T-cell (primary cell): ENCODE measurements around the gene UNKL. TPM values are rescaled to one million over a fixed set of nuclear protein-coding genes. Genes with fewer than 3 reads are reported as not detected.
A peak's percentile ranks its signal among the peaks of the same experiment; 100 is the strongest.

Experiments
- ATAC-seq, 4 experiments: fragments of 200-7000 bp in 3 of 4; fragments of 150-1000 bp in 1 of 4; cut with Tn5 transposase; replicated peaks in 1 of 4; 1 replicate in 3 of 4; 2 replicates in 1 of 4; pipeline ENCODE4 v1.10.0; 2021; ENCODE audit warnings: moderate library complexity in 3 of 4, mild to moderate bottlenecking in 2 of 4, moderate number of reproducible peaks in 1 of 4
- CTCF ChIA-PET, 2 donors: fragments of 300-600 bp; sonication (Branson Sonifier 250); formaldehyde crosslinking; loops; one replicate each; lab custom pipeline; 2022; ENCODE audit warnings: antibody characterized with exemption in 2 of 2; lab: Charles Lee
- POLR2A ChIA-PET, 2 donors: fragments of 300-600 bp; sonication (Branson Sonifier 250); formaldehyde crosslinking; loops; one replicate each; lab custom pipeline; 2022; ENCODE audit warnings: antibody characterized with exemption in 2 of 2; lab: Charles Lee
- DNase-seq, 35 experiments: peaks; one replicate each; pipeline versions ENCODE4 v3.0.0 to v3.0.0-alpha.2; 2013 to 2023
- H3K27ac ChIP-seq: one replicate; pipeline ENCODE4 v1.5.1; 2013; ENCODE audit warnings: low read length
- H3K27me3 ChIP-seq, 2 experiments: replicated peaks in 1 of 2; 1 replicate in 1 of 2; 2 replicates in 1 of 2; pipeline versions ENCODE4 v1.6.1 to v1.7.0; 2013; ENCODE audit warnings: low read length in 1 of 2, mixed read lengths in 1 of 2; ENCODE audit not compliant: control insufficient read depth in 2 of 2, insufficient read depth in 2 of 2; ENCODE audit errors: extremely low read depth in 1 of 2
- H3K36me3 ChIP-seq, 2 donors: 1 replicate in 1 of 2; 2 replicates in 1 of 2; pipeline versions ENCODE4 v1.6.1 to v1.7.0; 2013; ENCODE audit warnings: low read length in 1 of 2; ENCODE audit not compliant: control insufficient read depth in 2 of 2, insufficient read depth in 1 of 2; ENCODE audit errors: extremely low read depth in 1 of 2
- H3K4me1 ChIP-seq, 2 experiments: 1 replicate in 1 of 2; 2 replicates in 1 of 2; pipeline versions ENCODE4 v1.6.1 to v1.7.0; 2013; ENCODE audit warnings: low read length in 2 of 2, mixed read lengths in 1 of 2; ENCODE audit not compliant: insufficient read depth in 2 of 2, control insufficient read depth in 1 of 2; ENCODE audit errors: extremely low read depth in 1 of 2
- H3K4me3 ChIP-seq, 2 donors: 1 replicate in 1 of 2; 2 replicates in 1 of 2; pipeline versions ENCODE4 v1.5.1 to v1.7.0; 2013; ENCODE audit warnings: mild to moderate bottlenecking in 2 of 2, low read length in 1 of 2, moderate library complexity in 1 of 2; ENCODE audit not compliant: control insufficient read depth in 1 of 2; ENCODE audit errors: extremely low read depth in 1 of 2
- H3K9me3 ChIP-seq: 2 replicates; pipeline ENCODE4 v1.7.0; 2013
- H3K27ac Mint-ChIP-seq, 2 donors: one replicate each; pipeline ENCODE4 v1.8.0; 2020 to 2021; ENCODE audit warnings: mild to moderate bottlenecking in 2 of 2, mixed read lengths in 2 of 2
- H3K27me3 Mint-ChIP-seq, 2 donors: one replicate each; pipeline ENCODE4 v1.8.0; 2021 to 2022; ENCODE audit warnings: mixed read lengths in 2 of 2
- H3K36me3 Mint-ChIP-seq: one replicate; pipeline ENCODE4 v1.8.0; 2021; ENCODE audit warnings: mixed read lengths
- H3K4me1 Mint-ChIP-seq, 3 donors: one replicate each; pipeline ENCODE4 v1.8.0; 2020 to 2022; ENCODE audit warnings: mixed read lengths in 3 of 3, mild to moderate bottlenecking in 1 of 3
- H3K4me3 Mint-ChIP-seq, 3 donors: one replicate each; pipeline ENCODE4 v1.8.0; 2020 to 2022; ENCODE audit warnings: mild to moderate bottlenecking in 3 of 3, mixed read lengths in 3 of 3, moderate library complexity in 3 of 3
- H3K9me3 Mint-ChIP-seq, 3 donors: one replicate each; pipeline ENCODE4 v1.8.0; 2020 to 2022; ENCODE audit warnings: mixed read lengths in 3 of 3
- WGBS: methylation state at CpG from one replicate; pipeline ENCODE4 v1.1.5; 2013; ENCODE audit warnings: missing lambda C conversion rate; ENCODE audit not compliant: insufficient coverage; 5-methylcytosine and 5-hydroxymethylcytosine counted together
- total RNA-seq, 35 experiments: library from RNA in 6 of 35; stranded (reverse) in 6 of 35; fragments of 120-200 nt in 1 of 35; gene quantifications; one replicate each; pipeline versions ENCODE4 v1.2.1 to v1.2.4 and lab custom pipeline; 2013 to 2026

Gene UNKL
- total RNA-seq, 5 donors from 2014 or later (not counting 1 experiment from before 2014, with no cell fraction given), result 85.3 to 131 (median 113) TPM

DNA sequence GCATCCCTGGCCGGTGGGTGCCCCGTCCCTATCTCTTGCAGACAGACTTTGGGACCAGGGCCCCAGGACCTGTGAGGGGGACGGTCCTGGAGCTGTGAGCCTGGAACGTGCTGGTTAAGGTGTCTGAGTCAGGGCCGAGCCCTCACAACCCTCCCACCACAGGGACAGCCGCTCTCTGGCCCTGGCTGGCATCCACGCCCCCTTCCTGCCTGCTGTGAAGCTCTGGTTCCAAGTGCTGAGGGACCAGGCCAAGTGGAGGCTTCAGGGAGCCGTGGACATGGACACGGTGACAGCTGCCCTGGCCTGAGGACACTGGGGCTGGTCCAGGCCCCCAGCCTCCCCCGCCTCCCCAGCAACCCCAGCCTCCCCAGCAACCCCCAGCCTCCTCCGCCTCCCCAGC is 69.4 kb downstream of the UNKL start:
- H3K27ac ChIP-seq, result no peak overlapping the region
- ChIA-PET POLR2A (no interaction called here), CTCF (no interaction called here)
- no peaks in the 10 kb centered on the region for H3K27me3 Mint-ChIP-seq
- H3K36me3 Mint-ChIP-seq, result no peaks in the 10 kb centered on the region
- no peak overlapping the region for H3K4me3 Mint-ChIP-seq
- no peaks in the 10 kb centered on the region for H3K9me3 Mint-ChIP-seq
- no peak for DNase-seq
- H3K4me1 ChIP-seq, result peaks cover 5 to 38% of the 10 kb centered on the region in 2 experiments
- H3K4me3 ChIP-seq, result no peak overlapping the region
- no peaks in the 10 kb centered on the region for H3K9me3 ChIP-seq
- H3K36me3 ChIP-seq, result peaks cover 0 to 22% of the 10 kb centered on the region in 2 donors
- no peak for ATAC-seq
- no peaks in the 10 kb centered on the region for H3K27me3 ChIP-seq
- no peak overlapping the region for H3K27ac Mint-ChIP-seq
- H3K4me1 Mint-ChIP-seq, result peaks cover 7 to 19% (median 18%) of the 10 kb centered on the region in 3 donors
- 67% methylated on average over 9 of the region's 11 CpGs for WGBS

DNA sequence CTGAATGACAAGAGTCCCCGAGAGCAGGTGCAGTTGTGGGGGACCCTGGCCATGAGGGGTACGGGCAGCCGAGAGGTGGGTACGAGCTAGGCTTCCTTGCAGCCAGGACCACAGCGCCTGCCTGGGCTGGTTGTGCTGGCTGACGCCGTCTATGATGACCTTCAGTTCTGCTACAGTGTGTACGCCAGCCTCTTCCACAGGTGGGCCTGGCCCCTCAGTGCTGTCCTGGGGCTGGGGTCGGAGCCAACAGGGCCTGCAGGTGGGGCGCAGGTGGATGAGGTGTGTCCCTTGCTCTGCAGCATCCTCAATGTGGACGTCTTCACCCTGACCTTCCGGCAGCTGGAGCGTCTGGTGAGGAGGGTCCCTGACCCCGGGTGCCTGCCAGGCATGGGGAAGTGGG is 70.0 kb downstream of the UNKL start:
- Mint-ChIP-seq H3K36me3 (no peaks in the 10 kb centered on the region), H3K27me3 (no peaks in the 10 kb centered on the region), H3K9me3 (no peaks in the 10 kb centered on the region), H3K4me3 (no peak overlapping the region), H3K27ac (peak overlapping the region in 1 of 2 donors; percentile 22), H3K4me1 (peaks cover 7 to 17% (median 16%) of the 10 kb centered on the region in 3 donors)
- 88% methylated on average over 14 of the region's 14 CpGs for WGBS
- Histone ChIP-seq H3K27ac (no peak overlapping the region), H3K27me3 (no peaks in the 10 kb centered on the region), H3K4me1 (peaks cover 5 to 32% of the 10 kb centered on the region in 2 experiments), H3K36me3 (peaks cover 0 to 16% of the 10 kb centered on the region in 2 donors), H3K9me3 (no peaks in the 10 kb centered on the region), H3K4me3 (no peak overlapping the region)
- ChIA-PET CTCF (no interaction called here), POLR2A (no interaction called here)
- no peak for ATAC-seq
- no peak for DNase-seq

DNA sequence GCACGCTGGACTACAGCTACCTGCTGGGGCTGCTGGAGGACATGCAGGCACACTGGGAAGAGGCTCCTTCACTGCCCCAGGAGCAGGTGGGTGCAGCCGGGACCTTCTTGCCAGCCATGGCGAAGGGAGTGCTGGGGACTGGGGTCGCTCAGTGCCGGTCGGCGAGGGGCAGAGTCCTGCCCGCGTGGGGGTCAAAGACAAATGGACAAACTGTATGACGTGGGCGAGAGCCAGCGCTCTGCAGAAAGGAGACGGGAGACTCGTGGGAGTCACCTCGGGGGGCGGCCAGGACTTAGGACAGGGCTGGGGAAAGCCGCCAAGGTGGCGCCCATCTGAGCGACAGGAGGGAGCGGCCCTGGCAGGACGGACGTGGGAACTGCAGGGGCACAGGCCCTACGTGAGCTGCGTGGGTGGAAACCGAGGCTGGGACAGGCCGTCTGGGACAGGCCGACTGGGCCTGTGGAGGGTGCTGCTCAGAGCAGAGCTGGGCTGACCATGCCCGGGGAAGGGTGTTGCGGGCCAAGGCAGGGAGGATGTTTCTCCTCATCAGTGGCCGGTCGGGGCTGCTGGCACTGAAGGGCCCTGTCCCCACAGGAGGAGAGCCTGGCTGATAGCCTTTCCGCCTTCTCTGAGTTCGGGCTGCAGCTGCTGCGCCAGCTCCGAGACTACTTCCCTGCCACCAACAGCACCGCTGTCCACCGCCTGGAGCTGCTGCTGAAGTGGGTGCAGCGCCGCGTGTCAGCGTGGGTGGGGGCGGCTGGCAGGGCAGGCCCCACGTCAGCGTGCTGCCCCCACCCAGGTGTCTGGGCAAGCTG is 70.9 kb downstream of the UNKL start:
- WGBS, result 64% methylated on average over 44 of the region's 44 CpGs
- Histone ChIP-seq H3K27ac (peak overlapping the region; percentile 26), H3K4me1 (peaks cover 5 to 32% of the 10 kb centered on the region in 2 experiments), H3K27me3 (no peaks in the 10 kb centered on the region), H3K9me3 (no peaks in the 10 kb centered on the region), H3K36me3 (peaks cover 0 to 8% of the 10 kb centered on the region in 2 donors), H3K4me3 (peak overlapping the region in 1 of 2 donors; percentile 18)
- H3K4me3 Mint-ChIP-seq, result peak overlapping the region; percentile 65 to 79 (median 74)
- H3K27ac Mint-ChIP-seq, result peak overlapping the region; percentile 19 to 66
- ATAC-seq (no peak), DNase-seq (no peak)
- H3K4me1 Mint-ChIP-seq, result peaks cover 7 to 17% (median 16%) of the 10 kb centered on the region in 3 donors
- ChIA-PET CTCF (interaction anchor here in 1 of 2 donors (0.6 kb wide), 1 partner anchor 10 kb away, joined by 3 read pairs; the partner anchor contains the start of gene BAIAP3), POLR2A (interaction anchor here in 1 of 2 donors (1.0 kb wide), 1 partner anchor 12 kb away, joined by 4 read pairs; no protein-coding TSS in a partner anchor)
- H3K36me3 Mint-ChIP-seq, result no peaks in the 10 kb centered on the region
- no peaks in the 10 kb centered on the region for H3K9me3 Mint-ChIP-seq
- no peaks in the 10 kb centered on the region for H3K27me3 Mint-ChIP-seq

DNA sequence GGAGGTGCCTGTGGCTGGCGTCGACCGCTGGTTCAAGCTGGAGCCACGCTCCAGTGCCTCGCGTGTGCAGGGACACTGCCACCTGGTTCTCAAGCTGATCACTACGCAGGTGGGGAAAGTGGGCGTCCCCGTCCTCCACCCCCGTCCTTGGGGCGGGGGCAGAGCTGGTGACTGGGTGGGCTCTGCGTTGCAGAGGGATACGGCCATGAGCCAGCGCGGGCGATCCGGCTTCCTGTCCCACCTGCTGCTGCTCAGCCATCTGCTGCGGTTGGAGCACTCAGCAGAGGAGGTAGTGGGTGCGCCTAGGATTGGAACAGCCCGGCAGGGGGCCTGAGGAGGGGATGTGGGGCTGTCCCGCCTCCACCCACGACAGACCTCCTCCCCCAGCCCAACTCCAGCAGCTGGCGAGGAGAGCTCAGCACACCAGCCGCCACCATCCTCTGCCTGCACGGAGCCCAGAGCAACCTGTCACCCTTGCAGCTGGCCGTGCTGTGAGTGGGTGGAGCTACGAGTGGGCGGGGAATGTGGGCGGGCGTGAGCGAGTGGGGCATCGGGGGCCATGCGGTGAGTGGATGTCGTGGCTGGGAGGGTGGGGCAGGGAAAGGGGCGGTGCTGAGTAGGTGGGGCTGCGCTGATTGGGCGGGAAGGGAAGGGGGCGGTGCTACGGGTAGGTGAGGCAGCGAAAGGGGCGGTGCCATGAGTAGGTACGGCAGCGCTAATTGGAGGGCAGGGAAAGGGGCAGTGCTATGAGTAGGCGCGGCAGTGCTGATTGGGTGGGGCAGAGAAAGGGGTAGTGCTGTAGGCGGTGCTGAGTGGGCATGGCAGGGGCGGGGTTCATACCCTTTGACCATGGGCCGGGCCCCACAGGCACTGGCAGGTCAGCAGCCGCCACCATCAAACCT is 71.7 kb downstream of the UNKL start:
- POLR2A ChIA-PET, result interaction anchor here (0.6 to 1.0 kb wide), 4 partner anchors 11 to 68 kb away, joined by 3 to 6 read pairs (median 4); no protein-coding TSS in a partner anchor
- H3K9me3 ChIP-seq, result no peaks in the 10 kb centered on the region
- H3K4me1 ChIP-seq, result peaks cover 5 to 36% of the 10 kb centered on the region in 2 experiments
- peak; percentile 87 to 91 (median 90) for ATAC-seq
- H3K36me3 ChIP-seq, result no peaks in the 10 kb centered on the region
- Mint-ChIP-seq H3K36me3 (no peaks in the 10 kb centered on the region), H3K27me3 (no peaks in the 10 kb centered on the region), H3K27ac (peak overlapping the region; percentile 19 to 66), H3K4me1 (peaks cover 7 to 17% (median 16%) of the 10 kb centered on the region in 3 donors), H3K9me3 (no peaks in the 10 kb centered on the region), H3K4me3 (peak overlapping the region; percentile 65 to 79 (median 74))
- H3K4me3 ChIP-seq, result peak overlapping the region; percentile 53
- WGBS, result 2% methylated on average over 36 of the region's 49 CpGs
- no peaks in the 10 kb centered on the region for H3K27me3 ChIP-seq
- peak overlapping the region; percentile 26 for H3K27ac ChIP-seq
- DNase-seq, result peak; percentile 93 to 99 (median 96)
- CTCF ChIA-PET, result interaction anchor here in 1 of 2 donors (0.6 to 1.0 kb wide), 4 partner anchors 9 to 194 kb away, joined by 3 read pairs; partner anchors contain the start of genes BAIAP3 and UQCC4

DNA sequence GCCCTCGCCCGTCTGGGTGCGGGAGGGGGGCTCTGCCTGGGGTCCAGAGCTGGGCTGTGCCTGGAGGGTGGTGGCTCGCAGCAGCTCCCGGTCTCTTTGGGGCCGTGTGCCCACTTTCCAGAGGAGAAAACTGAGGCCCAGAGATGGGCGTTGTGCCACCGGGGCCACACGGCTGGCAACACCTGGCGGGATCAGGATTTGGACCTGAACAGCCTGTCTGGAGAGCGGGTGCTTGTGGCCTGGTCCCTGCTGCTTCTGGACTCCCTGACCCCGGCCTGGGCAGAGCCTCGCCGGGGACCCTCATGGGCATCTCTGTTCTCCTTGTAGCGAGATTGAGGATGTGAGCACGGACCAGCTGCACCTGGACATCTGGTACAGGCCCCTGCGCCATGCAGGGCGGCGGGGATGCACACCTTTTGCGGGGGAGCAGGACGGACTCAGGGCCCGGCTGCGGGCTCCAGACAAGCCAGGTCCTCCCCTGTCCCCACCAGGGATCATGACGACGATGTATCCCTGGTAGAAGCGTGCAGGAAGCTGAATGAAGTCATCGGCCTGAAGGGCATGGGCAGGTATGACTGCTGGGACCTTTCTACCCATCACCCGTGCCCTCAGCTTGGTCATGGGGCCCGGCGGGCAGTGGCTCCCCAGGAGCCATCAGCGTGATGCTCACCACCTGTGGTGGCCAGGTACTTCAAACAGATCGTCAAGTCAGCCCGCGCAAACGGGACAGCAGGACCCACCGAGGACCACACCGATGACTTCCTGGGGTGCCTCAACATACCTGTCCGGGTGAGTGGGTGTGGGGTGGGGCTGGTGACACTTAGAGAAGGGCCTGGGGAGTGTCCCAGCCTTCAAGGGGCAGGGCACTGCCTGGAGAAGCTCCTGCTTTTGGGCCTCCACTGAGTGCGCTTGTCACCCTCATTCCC is 72.7 kb downstream of the UNKL start:
- Histone ChIP-seq H3K4me1 (peaks cover 5 to 39% of the 10 kb centered on the region in 2 experiments), H3K27me3 (peaks cover 0 to 4% of the 10 kb centered on the region in 2 experiments), H3K36me3 (no peaks in the 10 kb centered on the region), H3K4me3 (peak overlapping the region; percentile 53), H3K9me3 (no peaks in the 10 kb centered on the region), H3K27ac (no peak overlapping the region)
- Mint-ChIP-seq H3K27me3 (no peaks in the 10 kb centered on the region), H3K36me3 (no peaks in the 10 kb centered on the region), H3K27ac (no peak overlapping the region), H3K9me3 (no peaks in the 10 kb centered on the region), H3K4me1 (peaks cover 7 to 17% (median 16%) of the 10 kb centered on the region in 3 donors), H3K4me3 (peak overlapping the region; percentile 65 to 79 (median 74))
- DNase-seq, result no peak
- ATAC-seq, result no peak
- ChIA-PET CTCF (interaction anchor here in 1 of 2 donors (0.8 to 1.0 kb wide), 2 partner anchors 25 to 79 kb away, joined by 3 read pairs; partner anchors contain the start of gene UQCC4), POLR2A (interaction anchor here in 1 of 2 donors (0.6 kb wide), 1 partner anchor 801 kb away, joined by 4 read pairs; no protein-coding TSS in a partner anchor)
- WGBS, result 86% methylated on average over 37 of the region's 39 CpGs
